ENCODE data around the gene RAD51B. TPM values are rescaled to one million over a fixed set of nuclear protein-coding genes. Genes with fewer than 3 reads are reported as not detected.

Gene RAD51B
- total RNA-seq, 4 donors from 2014 or later, result 5.0 to 31.8 (median 20.6) TPM

DNA sequence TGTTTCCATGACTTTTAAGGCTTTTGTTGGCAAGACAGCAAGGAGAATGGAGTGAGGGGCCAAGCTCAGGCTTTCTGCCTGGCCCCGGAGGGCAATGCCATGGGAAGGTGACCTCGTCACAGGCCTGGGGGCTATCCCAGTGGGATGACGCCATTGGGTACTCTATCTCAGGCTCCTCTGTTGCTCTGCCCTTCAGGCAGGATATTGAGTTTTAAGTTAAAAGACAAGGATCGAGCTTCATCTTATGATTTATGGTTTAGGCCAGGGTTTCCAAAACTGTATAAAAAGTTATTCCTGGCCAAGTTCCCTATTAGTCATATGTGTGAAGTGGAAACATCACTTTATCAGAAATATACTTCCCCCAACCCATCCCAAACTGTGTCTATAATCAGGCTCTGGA, 845.6 kb downstream of the RAD51B start:
- TF ChIP-seq EP300 (IDR thresholded peaks at IDR 0.05; ENCODE audit: low read depth) (no peak), POLR2A (IDR thresholded peaks at IDR 0.05) (no peak), POLR2AphosphoS5 (IDR thresholded peaks at IDR 0.05) (no peak), CTCF (IDR thresholded peaks at IDR 0.05) (no peak)
- peaks cover 18 to 55% (median 26%) of the 10 kb centered on the region in 4 donors for H3K4me1 ChIP-seq
- peak overlapping the region; percentile 59 to 84 (median 75) for H3K27ac ChIP-seq
- 82% methylated on average over 4 of the region's 4 CpGs; no CpG with 5 or more reads in 1 of the 2 donors for WGBS, 2 donors (ENCODE audit: low coverage in 1 of 2)
- in situ Hi-C loops (cut with MboI; ENCODE audit: low pct_ligation_motif_present in 1 of 4, low pct_unique_long_range_greater_than_20kb in 1 of 4, low sequenced_read_pairs in 3 of 4) (no loop called here), intact Hi-C loops (cut with DNase I; ENCODE audit: low total_unique reads) (loop anchor here (5.0 to 10.0 kb wide), 2 partner anchors 117 to 420 kb away; no protein-coding TSS in a partner anchor)
- H3K27me3 ChIP-seq, result no peaks in the 10 kb centered on the region
- H3K9me3 ChIP-seq, result no peaks in the 10 kb centered on the region
- no peak for DNase-seq
- no peaks in the 10 kb centered on the region for H3K36me3 ChIP-seq
- H3K4me3 ChIP-seq, result no peak overlapping the region

DNA sequence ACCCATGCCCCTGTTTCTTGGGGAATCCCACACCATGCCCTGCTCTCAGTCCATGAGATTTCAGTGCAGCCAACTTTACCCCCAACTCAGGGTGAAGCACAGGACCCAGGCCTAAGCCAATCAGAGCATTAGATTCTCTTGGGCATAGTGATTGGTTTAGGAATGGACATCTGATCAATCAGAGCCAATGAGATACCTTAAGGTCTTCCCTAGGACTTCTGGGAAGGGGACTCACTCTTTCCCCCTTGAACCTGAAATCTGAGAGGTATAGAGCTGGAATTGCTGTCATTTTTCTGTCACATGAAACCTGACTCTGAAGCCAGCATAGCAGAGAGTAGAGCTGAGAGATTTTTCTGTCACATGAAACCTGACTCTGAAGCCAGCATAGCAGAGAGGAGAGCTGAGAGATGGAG, 846.2 kb downstream of the RAD51B start:
- H3K27ac ChIP-seq, result peak overlapping the region; percentile 59 to 84 (median 75)
- H3K4me3 ChIP-seq, result no peak overlapping the region
- TF ChIP-seq POLR2AphosphoS5 (IDR thresholded peaks at IDR 0.05) (no peak), EP300 (IDR thresholded peaks at IDR 0.05; ENCODE audit: low read depth) (no peak), POLR2A (IDR thresholded peaks at IDR 0.05) (no peak), CTCF (IDR thresholded peaks at IDR 0.05) (no peak)
- no peaks in the 10 kb centered on the region for H3K27me3 ChIP-seq
- in situ Hi-C loops (cut with MboI; ENCODE audit: low pct_ligation_motif_present in 1 of 4, low pct_unique_long_range_greater_than_20kb in 1 of 4, low sequenced_read_pairs in 3 of 4), result no loop called here
- intact Hi-C loops (cut with DNase I; ENCODE audit: low total_unique reads), result loop anchor here (1.0 to 10.0 kb wide), 3 partner anchors 75 to 421 kb away; no protein-coding TSS in a partner anchor
- H3K4me1 ChIP-seq, result peaks cover 18 to 60% (median 28%) of the 10 kb centered on the region in 4 donors
- no peak for DNase-seq
- no peaks in the 10 kb centered on the region for H3K9me3 ChIP-seq
- no peaks in the 10 kb centered on the region for H3K36me3 ChIP-seq

- WGBS, 2 donors (ENCODE audit: low coverage in 1 of 2), result 52 to 63% methylated on average over 1 to 2 of the region's 2 CpGs
Measured at GRCh38 chr14:68666236-68666635, 846.7 kb downstream of the RAD51B start.

GRCh38 chr14:68666899-68667298, 847.3 kb downstream of the RAD51B start:
- peaks cover 19 to 62% (median 30%) of the 10 kb centered on the region in 4 donors for H3K4me1 ChIP-seq
- DNase-seq, result no peak
- in situ Hi-C loops (cut with MboI; ENCODE audit: low pct_ligation_motif_present in 1 of 4, low pct_unique_long_range_greater_than_20kb in 1 of 4, low sequenced_read_pairs in 3 of 4), result no loop called here
- H3K9me3 ChIP-seq, result no peaks in the 10 kb centered on the region
- H3K27ac ChIP-seq, result peak overlapping the region; percentile 59 to 84 (median 75)
- TF ChIP-seq POLR2AphosphoS5 (IDR thresholded peaks at IDR 0.05) (no peak), CTCF (IDR thresholded peaks at IDR 0.05) (no peak), POLR2A (IDR thresholded peaks at IDR 0.05) (no peak), EP300 (IDR thresholded peaks at IDR 0.05; ENCODE audit: low read depth) (no peak)
- intact Hi-C loops (cut with DNase I; ENCODE audit: low total_unique reads), result loop anchor here (1.0 to 10.0 kb wide), 3 partner anchors 77 to 422 kb away; no protein-coding TSS in a partner anchor
- no peak overlapping the region for H3K4me3 ChIP-seq
- H3K36me3 ChIP-seq, result no peaks in the 10 kb centered on the region
- 75 to 89% methylated on average over 5 of the region's 5 CpGs for WGBS, 2 donors (ENCODE audit: low coverage in 1 of 2)
- no peaks in the 10 kb centered on the region for H3K27me3 ChIP-seq

More at GRCh38 chr14:68666236-68666635, 846.7 kb downstream of the RAD51B start:
- peaks cover 18 to 60% (median 28%) of the 10 kb centered on the region in 4 donors for H3K4me1 ChIP-seq
- in situ Hi-C loops (cut with MboI; ENCODE audit: low pct_ligation_motif_present in 1 of 4, low pct_unique_long_range_greater_than_20kb in 1 of 4, low sequenced_read_pairs in 3 of 4) (no loop called here), intact Hi-C loops (cut with DNase I; ENCODE audit: low total_unique reads) (loop anchor here (1.0 to 10.0 kb wide), 3 partner anchors 76 to 421 kb away; no protein-coding TSS in a partner anchor)
- no peak overlapping the region for H3K4me3 ChIP-seq
- DNase-seq, result no peak
- H3K27me3 ChIP-seq, result no peaks in the 10 kb centered on the region
- TF ChIP-seq EP300 (IDR thresholded peaks at IDR 0.05; ENCODE audit: low read depth) (no peak), POLR2A (IDR thresholded peaks at IDR 0.05) (no peak), POLR2AphosphoS5 (IDR thresholded peaks at IDR 0.05) (no peak), CTCF (IDR thresholded peaks at IDR 0.05) (no peak)
- no peaks in the 10 kb centered on the region for H3K36me3 ChIP-seq
- no peaks in the 10 kb centered on the region for H3K9me3 ChIP-seq
- peak overlapping the region; percentile 59 to 84 (median 75) for H3K27ac ChIP-seq
